AG04450 (cell line): Measurements from ENCODE around the gene CEACAM21. TPM values are rescaled to one million over a fixed set of nuclear protein-coding genes. Genes with fewer than 3 reads are reported as not detected.

Experiments
- CTCF ChIA-PET: fragments of 300-600, 350-600 bp; formaldehyde crosslinking; extraction: SDS; loops from one replicate; lab custom pipeline; 2022; ENCODE audit warnings: antibody characterized with exemption, inconsistent platforms; lab: Charles Lee
- POLR2A ChIA-PET: fragments of 350-600 bp; formaldehyde crosslinking; extraction: SDS; loops from one replicate; lab custom pipeline; 2021; ENCODE audit warnings: antibody characterized with exemption, inconsistent platforms; lab: Yijun Ruan, JAX
- DNase-seq: peaks from one replicate; pipeline ENCODE4 v3.0.0-alpha.2; 2011; ENCODE audit warnings: low read depth, low spot score
- H3K27ac ChIP-seq: one replicate; pipeline ENCODE4 v1.5.1; 2012; ENCODE audit warnings: low read depth, low read length, control low read depth
- H3K27me3 ChIP-seq: one replicate; pipeline ENCODE4 v1.6.0; 2012; ENCODE audit warnings: low read length; ENCODE audit not compliant: control insufficient read depth, insufficient read depth
- H3K4me3 ChIP-seq: 2 replicates; pipeline ENCODE4 v1.5.1; 2011; ENCODE audit warnings: mild to moderate bottlenecking, low read depth, low read length, control low read depth
- H3K9me3 ChIP-seq: 2 replicates; pipeline ENCODE4 v1.5.1; 2012; ENCODE audit warnings: low read length; ENCODE audit not compliant: control insufficient read depth, insufficient read depth
- CTCF ChIP-seq: IDR thresholded peaks from 2 replicates; pipeline ENCODE4 v1.5.1; 2011; ENCODE audit warnings: low read depth, low read length, control low read depth, inconsistent platforms
- polyA plus RNA-seq: library from polyadenylated mRNA; depleted of rRNA; stranded (reverse); fragments of >200 nt; gene quantifications from 2 replicates; pipeline ENCODE4 v1.2.3, GENCODE V29; 2011

The CEACAM21 gene
- polyA plus RNA-seq, 1 experiment = not detected

DNA sequence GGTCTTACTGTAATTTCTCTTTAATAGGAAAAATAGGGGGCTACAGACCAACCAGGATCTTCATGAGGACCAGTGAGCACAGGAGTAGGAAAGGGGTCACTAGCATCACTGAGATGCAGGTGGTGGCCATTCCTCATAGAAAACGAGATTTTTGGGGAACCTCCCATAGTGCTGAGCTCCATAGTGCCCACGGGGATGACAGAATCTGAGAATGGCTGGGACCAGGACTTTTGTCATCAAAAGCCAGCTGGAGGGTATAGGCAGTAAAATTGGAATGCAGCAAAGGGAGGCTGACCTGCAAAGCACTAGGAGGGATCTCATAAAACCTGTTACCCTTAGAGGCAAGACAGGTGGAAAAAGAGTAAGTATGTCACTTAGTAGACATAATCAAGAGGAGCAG, 28.4 kb upstream of the CEACAM21 start:
- Histone ChIP-seq H3K27me3 (peaks cover 22% of the 10 kb centered on the region), H3K4me3 (no peak overlapping the region), H3K9me3 (no peaks in the 10 kb centered on the region), H3K27ac (no peak overlapping the region)
- no peak for TF ChIP-seq CTCF
- ChIA-PET CTCF (interaction anchor here (1.9 kb wide), 1 partner anchor 10 kb away, joined by 7 read pairs; no protein-coding TSS in a partner anchor), POLR2A (no interaction called here)
- DNase-seq = no peak

DNA sequence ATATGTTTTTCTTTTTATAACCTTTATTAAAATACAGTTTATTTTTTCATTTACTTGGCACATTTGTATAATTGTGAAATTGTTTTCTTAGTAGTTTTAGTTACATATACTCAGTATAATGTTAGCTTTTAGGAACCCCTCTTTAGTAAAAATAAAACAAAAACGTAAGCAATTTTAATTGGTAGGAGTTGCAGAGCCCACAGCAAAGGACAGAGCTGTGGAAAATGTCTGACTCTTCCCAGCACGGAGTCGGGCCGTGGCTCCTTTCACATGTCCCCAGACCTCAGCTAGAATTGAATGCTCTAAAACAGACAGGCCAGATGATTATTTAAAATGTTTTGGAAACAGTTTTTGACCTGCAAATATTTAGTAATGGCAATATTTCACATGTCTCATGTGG, 27.9 kb upstream of the CEACAM21 start:
- peaks cover 24% of the 10 kb centered on the region for H3K27me3 ChIP-seq
- H3K4me3 ChIP-seq = no peak overlapping the region
- H3K9me3 ChIP-seq = no peaks in the 10 kb centered on the region
- H3K27ac ChIP-seq = no peak overlapping the region
- ChIA-PET CTCF (no interaction called here), POLR2A (no interaction called here)
- no peak for DNase-seq
- no peak for TF ChIP-seq CTCF

- DNase-seq = no peak
- Histone ChIP-seq H3K9me3 (no peaks in the 10 kb centered on the region), H3K27ac (no peak overlapping the region), H3K4me3 (no peak overlapping the region), H3K27me3 (peaks cover 24% of the 10 kb centered on the region)
- no peak for TF ChIP-seq CTCF
- ChIA-PET POLR2A (no interaction called here), CTCF (no interaction called here)
Measured at GRCh38 chr19:41548954-41549688, 26.8 kb upstream of the CEACAM21 start.

- Histone ChIP-seq H3K27ac (no peak overlapping the region), H3K27me3 (peaks cover 24% of the 10 kb centered on the region), H3K4me3 (no peak overlapping the region), H3K9me3 (no peaks in the 10 kb centered on the region)
- ChIA-PET CTCF (no interaction called here), POLR2A (no interaction called here)
- TF ChIP-seq CTCF = no peak
- no peak for DNase-seq
Measured at GRCh38 chr19:41549884-41550283, 26.1 kb upstream of the CEACAM21 start.

GRCh38 chr19:41551212-41551610, 24.8 kb upstream of the CEACAM21 start:
- H3K27me3 ChIP-seq = peaks cover 18% of the 10 kb centered on the region
- DNase-seq = no peak
- H3K27ac ChIP-seq = no peak overlapping the region

More at GRCh38 chr19:41551212-41551610, 24.8 kb upstream of the CEACAM21 start:
- ChIA-PET CTCF (interaction anchor here (1.5 kb wide), 1 partner anchor 102 kb away, joined by 5 read pairs; no protein-coding TSS in a partner anchor), POLR2A (no interaction called here)
- H3K9me3 ChIP-seq = no peaks in the 10 kb centered on the region
- H3K4me3 ChIP-seq = no peak overlapping the region
- no peak for TF ChIP-seq CTCF
